Loucy (cell line): ENCODE data around the gene COBLL1.

Experiments
- EZH2phosphoT487 ChIP-seq: fragments of 200-600 bp; IDR thresholded peaks from 2 replicates; pipeline ENCODE4 v1.6.1; 2018; ENCODE audit warnings: antibody characterized with exemption, mild to moderate bottlenecking, moderate library complexity, borderline replicate concordance
- TF ChIP-seq, protein P1 (sequence below): fragments of 200-600 bp; sonication (generic); conservative IDR thresholded peaks from 2 replicates; pipeline ENCODE4 v1.5.1; 2014; ENCODE audit warnings: mild to moderate bottlenecking, antibody characterized with exemption, low read length

GRCh38 chr2:164719996-164720941 lies 121.4 kb downstream of the COBLL1 start:
- TF ChIP-seq, protein P1, sequence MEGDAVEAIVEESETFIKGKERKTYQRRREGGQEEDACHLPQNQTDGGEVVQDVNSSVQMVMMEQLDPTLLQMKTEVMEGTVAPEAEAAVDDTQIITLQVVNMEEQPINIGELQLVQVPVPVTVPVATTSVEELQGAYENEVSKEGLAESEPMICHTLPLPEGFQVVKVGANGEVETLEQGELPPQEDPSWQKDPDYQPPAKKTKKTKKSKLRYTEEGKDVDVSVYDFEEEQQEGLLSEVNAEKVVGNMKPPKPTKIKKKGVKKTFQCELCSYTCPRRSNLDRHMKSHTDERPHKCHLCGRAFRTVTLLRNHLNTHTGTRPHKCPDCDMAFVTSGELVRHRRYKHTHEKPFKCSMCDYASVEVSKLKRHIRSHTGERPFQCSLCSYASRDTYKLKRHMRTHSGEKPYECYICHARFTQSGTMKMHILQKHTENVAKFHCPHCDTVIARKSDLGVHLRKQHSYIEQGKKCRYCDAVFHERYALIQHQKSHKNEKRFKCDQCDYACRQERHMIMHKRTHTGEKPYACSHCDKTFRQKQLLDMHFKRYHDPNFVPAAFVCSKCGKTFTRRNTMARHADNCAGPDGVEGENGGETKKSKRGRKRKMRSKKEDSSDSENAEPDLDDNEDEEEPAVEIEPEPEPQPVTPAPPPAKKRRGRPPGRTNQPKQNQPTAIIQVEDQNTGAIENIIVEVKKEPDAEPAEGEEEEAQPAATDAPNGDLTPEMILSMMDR: no peak
- TF ChIP-seq EZH2phosphoT487: no peak
